GM12892 (cell line): ENCODE measurements around the gene CALHM4.

ENCODE experiments used
- POLR2A ChIP-seq: IDR thresholded peaks from 2 replicates; pipeline ENCODE4 v1.6.1; 2011; ENCODE audit warnings: low read depth, low read length, control low read depth
- POLR2AphosphoS5 ChIP-seq: IDR thresholded peaks from 2 replicates; pipeline ENCODE4 v1.6.1; 2011; ENCODE audit warnings: low read depth, low read length, control low read depth
- TAF1 ChIP-seq: IDR thresholded peaks from 2 replicates; pipeline ENCODE4 v1.6.1; 2011; ENCODE audit warnings: low read depth, mild to moderate bottlenecking, control low read depth, low read length, borderline replicate concordance

DNA sequence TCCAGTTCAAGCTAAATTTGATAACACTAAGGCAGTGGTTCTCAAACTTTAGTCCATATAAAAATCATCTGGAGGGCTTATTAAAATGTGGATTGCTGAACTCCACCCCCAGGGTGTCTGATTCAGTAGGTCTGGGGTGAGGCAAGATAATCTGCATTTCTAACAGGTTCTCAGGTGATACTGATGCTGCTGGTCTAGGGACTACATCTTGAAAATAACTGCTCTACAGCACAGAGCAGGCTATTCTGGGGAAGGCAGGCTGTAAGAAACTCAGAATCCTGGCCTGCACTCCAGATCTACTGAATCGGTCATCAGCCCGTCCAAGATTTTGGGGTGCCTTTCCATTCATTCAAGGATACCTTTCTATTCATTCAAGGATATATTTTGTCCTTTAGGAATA is 30.7 kb upstream of the CALHM4 start:
- TF ChIP-seq POLR2AphosphoS5 (no peak), POLR2A (no peak), TAF1 (no peak)
